Measurements from ENCODE around the gene UBE2V1.

The UBE2V1 gene

GRCh38 chr20:50073500-50073899 is 39.5 kb downstream of the UBE2V1 start:
- TF ChIP-seq GATA2 (IDR thresholded peaks at IDR 0.05; ENCODE audit: low read depth, low read length) (no peak), GATA3 (IDR thresholded peaks at IDR 0.05; ENCODE audit: low read depth, low read length) (no peak)

- TF ChIP-seq GATA2 (IDR thresholded peaks at IDR 0.05; ENCODE audit: low read depth, low read length) (no peak), GATA3 (IDR thresholded peaks at IDR 0.05; ENCODE audit: low read depth, low read length) (no peak)
These were observed 41.7 kb downstream of the UBE2V1 start for GRCh38 chr20:50071039-50071888.

GRCh38 chr20:50070361-50070760 is 42.6 kb downstream of the UBE2V1 start:
- TF ChIP-seq GATA2 (IDR thresholded peaks at IDR 0.05; ENCODE audit: low read depth, low read length) = no peak
- TF ChIP-seq GATA3 (IDR thresholded peaks at IDR 0.05; ENCODE audit: low read depth, low read length) = no peak

GRCh38 chr20:50068041-50068651 is 44.8 kb downstream of the UBE2V1 start:
- TF ChIP-seq GATA2 (IDR thresholded peaks at IDR 0.05; ENCODE audit: low read depth, low read length) (no peak), GATA3 (IDR thresholded peaks at IDR 0.05; ENCODE audit: low read depth, low read length) (no peak)

GRCh38 chr20:50067461-50067860 is 45.5 kb downstream of the UBE2V1 start:
- TF ChIP-seq GATA3 (IDR thresholded peaks at IDR 0.05; ENCODE audit: low read depth, low read length) (no peak), GATA2 (IDR thresholded peaks at IDR 0.05; ENCODE audit: low read depth, low read length) (no peak)

- TF ChIP-seq GATA2 (IDR thresholded peaks at IDR 0.05; ENCODE audit: low read depth, low read length) = no peak
- TF ChIP-seq GATA3 (IDR thresholded peaks at IDR 0.05; ENCODE audit: low read depth, low read length) = no peak
These were observed 45.9 kb downstream of the UBE2V1 start for GRCh38 chr20:50067018-50067417.

GRCh38 chr20:50066161-50066834 is 46.7 kb downstream of the UBE2V1 start:
- TF ChIP-seq GATA3 (IDR thresholded peaks at IDR 0.05; ENCODE audit: low read depth, low read length) = no peak
- no peak for TF ChIP-seq GATA2 (IDR thresholded peaks at IDR 0.05; ENCODE audit: low read depth, low read length)

- TF ChIP-seq GATA3 (IDR thresholded peaks at IDR 0.05; ENCODE audit: low read depth, low read length) (no peak), GATA2 (IDR thresholded peaks at IDR 0.05; ENCODE audit: low read depth, low read length) (no peak)
These were observed 47.7 kb downstream of the UBE2V1 start for GRCh38 chr20:50065325-50065615.

- TF ChIP-seq GATA3 (IDR thresholded peaks at IDR 0.05; ENCODE audit: low read depth, low read length) (no peak), GATA2 (IDR thresholded peaks at IDR 0.05; ENCODE audit: low read depth, low read length) (no peak)
These were observed 50.7 kb downstream of the UBE2V1 start for GRCh38 chr20:50062006-50062838.

- TF ChIP-seq GATA3 (IDR thresholded peaks at IDR 0.05; ENCODE audit: low read depth, low read length) (no peak), GATA2 (IDR thresholded peaks at IDR 0.05; ENCODE audit: low read depth, low read length) (no peak)
These were observed 51.6 kb downstream of the UBE2V1 start for GRCh38 chr20:50061151-50062005.

- TF ChIP-seq GATA2 (IDR thresholded peaks at IDR 0.05; ENCODE audit: low read depth, low read length) = no peak; the same call in 1 of the 2 replicates
- TF ChIP-seq GATA3 (IDR thresholded peaks at IDR 0.05; ENCODE audit: low read depth, low read length) = no peak
These were observed 54.1 kb downstream of the UBE2V1 start for GRCh38 chr20:50058662-50059402.

GRCh38 chr20:50057714-50058053 is 55.3 kb downstream of the UBE2V1 start:
- TF ChIP-seq GATA3 (IDR thresholded peaks at IDR 0.05; ENCODE audit: low read depth, low read length) = no peak
- no peak for TF ChIP-seq GATA2 (IDR thresholded peaks at IDR 0.05; ENCODE audit: low read depth, low read length)

Measured in SH-SY5Y (cell line).